Retinal pigment epithelial cell (primary cell): ENCODE data around the gene COX19.

Experiments used
- DNase-seq: peaks from one replicate; pipeline ENCODE4 v3.0.0-alpha.2; 2010; ENCODE audit warnings: low read depth
- H3K4me3 ChIP-seq: 2 replicates; pipeline ENCODE4 v1.5.1; 2011; ENCODE audit warnings: mild to moderate bottlenecking, low read length, control low read depth, moderate library complexity
- CTCF ChIP-seq: conservative IDR thresholded peaks from 2 replicates; pipeline ENCODE4 v1.5.1; 2011; ENCODE audit warnings: low read depth, low read length, control low read depth, inconsistent platforms

The COX19 gene

GRCh38 chr7:991729-992656, 16.6 kb upstream of the COX19 start:
- TF ChIP-seq CTCF, result no peak
- no peak overlapping the region for H3K4me3 ChIP-seq
- DNase-seq, result no peak

DNA sequence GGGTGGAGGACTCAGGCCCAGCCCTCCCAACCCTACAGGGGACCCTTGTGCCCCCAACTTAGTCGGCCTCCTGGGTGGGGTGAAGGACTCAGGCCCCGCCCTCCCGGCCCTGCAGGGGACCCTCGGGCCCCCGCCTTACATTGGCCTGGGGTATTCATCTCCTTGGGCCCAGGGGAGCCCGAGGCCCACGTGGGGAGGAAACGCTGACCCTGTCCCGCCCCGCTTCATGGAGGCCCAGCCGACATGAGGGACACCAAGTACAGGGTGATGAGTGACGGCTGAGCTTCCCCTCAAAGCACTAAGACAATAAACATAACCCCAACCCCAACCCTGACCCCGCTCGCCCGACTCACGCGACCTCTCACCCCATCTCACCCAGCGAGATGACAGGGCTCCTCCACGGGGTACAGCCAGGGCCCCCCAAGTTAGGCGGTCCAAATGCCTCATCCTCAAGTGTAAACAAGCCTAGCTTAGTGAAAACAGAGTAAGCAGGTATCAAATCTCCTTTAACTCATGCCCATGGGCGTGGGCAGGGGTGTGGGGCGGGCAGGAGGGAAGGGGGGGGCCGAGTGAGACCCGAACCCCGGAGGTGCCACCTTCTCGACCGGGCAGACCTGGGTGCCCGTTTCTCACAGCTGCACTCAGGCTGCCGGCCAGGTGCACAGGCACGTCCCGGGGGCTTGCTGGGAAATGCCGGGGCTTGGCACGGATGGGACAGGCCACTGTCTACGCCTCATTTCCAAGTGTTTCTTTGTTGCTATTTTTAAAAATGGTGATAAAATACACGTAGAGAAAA, 15.8 kb upstream of the COX19 start:
- TF ChIP-seq CTCF, result no peak
- H3K4me3 ChIP-seq, result no peak overlapping the region
- no peak for DNase-seq

DNA sequence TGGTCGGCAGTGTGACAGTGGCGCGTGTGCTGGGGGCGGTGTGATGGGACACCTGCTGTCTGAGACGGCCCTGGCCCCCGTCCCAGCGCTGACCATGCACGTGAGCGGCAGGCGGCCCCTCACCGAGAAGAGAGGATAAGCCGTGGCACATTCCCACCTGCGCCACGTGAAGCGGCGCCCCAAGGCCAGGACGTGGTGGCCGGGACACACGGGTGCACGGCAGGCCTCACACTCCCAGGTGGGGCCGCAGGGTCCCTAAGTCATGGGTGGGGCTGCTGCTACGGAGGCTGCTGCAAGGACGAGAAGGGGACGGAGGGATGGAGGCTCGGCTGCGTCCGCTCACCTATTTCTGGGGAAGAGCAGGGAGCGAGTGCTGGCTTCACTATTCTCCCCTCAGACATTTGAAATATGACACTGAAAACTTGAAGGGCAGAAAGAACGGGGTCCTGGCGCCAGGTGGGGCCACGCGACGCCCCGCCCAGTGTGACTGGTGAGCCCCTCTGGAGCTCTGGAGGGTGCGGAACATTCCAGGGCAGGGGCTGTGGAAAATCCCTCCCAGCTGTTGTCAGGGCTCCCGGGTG, 15.1 kb upstream of the COX19 start:
- no peak overlapping the region for H3K4me3 ChIP-seq

GRCh38 chr7:988963-989529, 13.7 kb upstream of the COX19 start:
- TF ChIP-seq CTCF, result no peak

More for the DNA sequence above, 15.1 kb upstream of the COX19 start:
- no peak for TF ChIP-seq CTCF
- no peak for DNase-seq

DNA sequence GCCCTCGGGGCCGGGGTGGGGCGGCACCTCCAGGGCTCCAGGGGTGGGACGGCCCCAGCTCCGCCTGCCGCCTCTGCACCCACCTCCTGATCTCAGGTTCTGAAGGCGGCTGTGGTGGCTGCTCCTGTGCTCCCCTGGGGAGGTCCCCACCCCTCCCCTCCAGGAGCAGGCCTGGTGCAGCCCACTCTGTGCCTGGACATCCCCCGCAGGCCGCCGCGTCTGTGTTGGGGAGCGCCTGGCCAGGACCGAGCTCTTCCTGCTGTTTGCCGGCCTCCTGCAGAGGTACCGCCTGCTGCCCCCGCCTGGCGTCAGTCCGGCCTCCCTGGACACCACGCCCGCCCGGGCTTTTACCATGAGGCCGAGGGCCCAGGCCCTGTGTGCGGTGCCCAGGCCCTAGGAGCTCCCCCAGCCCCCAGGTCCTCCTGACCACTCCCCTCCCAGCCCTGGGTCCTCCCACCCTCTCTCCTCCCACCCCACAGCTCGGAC, 13.1 kb upstream of the COX19 start:
- no peak overlapping the region for H3K4me3 ChIP-seq
- DNase-seq, result no peak
- no peak for TF ChIP-seq CTCF

More at GRCh38 chr7:988963-989529, 13.7 kb upstream of the COX19 start:
- no peak for DNase-seq
- no peak overlapping the region for H3K4me3 ChIP-seq

DNA sequence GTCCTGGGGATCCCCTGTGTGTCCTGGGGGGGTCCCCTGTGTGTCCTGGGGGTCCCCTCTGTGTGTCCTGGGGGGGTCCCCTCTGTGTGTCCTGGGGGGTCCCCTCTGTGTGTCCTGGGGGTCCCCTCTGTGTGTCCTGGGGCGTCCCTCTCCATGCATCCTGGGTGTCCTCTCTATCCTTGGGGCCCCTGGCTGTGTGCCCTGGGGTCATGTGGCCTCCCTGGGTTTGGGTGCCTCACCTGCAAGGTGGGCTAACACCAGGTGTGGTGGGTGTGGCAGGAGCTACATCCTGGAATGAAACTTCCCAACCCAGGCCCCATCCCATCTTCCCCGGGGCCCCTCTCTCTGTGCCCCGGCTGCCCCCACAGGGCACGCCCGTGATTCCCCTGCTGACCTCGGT, 12.6 kb upstream of the COX19 start:
- no peak for TF ChIP-seq CTCF
- H3K4me3 ChIP-seq, result no peak overlapping the region
- DNase-seq, result no peak
